Fibroblast of lung (primary cell): Measurements from ENCODE around the gene IFNL1.

Experiments
- EZH2 ChIP-seq: IDR thresholded peaks from 2 replicates; pipeline ENCODE4 v1.5.1; 2012; ENCODE audit warnings: low read length, control low read depth, mild to moderate bottlenecking; ENCODE audit errors: missing control alignments
- TF ChIP-seq, protein P1 (sequence below), 2 donors: IDR thresholded peaks in 1 of 2; conservative IDR thresholded peaks in 1 of 2; 1 replicate in 1 of 2; 2 replicates in 1 of 2; pipeline ENCODE4 v1.5.1; 2011 to 2012; ENCODE audit warnings: low read length in 2 of 2, control low read depth in 1 of 2, inconsistent platforms in 1 of 2, low read depth in 1 of 2, mild to moderate bottlenecking in 1 of 2

DNA sequence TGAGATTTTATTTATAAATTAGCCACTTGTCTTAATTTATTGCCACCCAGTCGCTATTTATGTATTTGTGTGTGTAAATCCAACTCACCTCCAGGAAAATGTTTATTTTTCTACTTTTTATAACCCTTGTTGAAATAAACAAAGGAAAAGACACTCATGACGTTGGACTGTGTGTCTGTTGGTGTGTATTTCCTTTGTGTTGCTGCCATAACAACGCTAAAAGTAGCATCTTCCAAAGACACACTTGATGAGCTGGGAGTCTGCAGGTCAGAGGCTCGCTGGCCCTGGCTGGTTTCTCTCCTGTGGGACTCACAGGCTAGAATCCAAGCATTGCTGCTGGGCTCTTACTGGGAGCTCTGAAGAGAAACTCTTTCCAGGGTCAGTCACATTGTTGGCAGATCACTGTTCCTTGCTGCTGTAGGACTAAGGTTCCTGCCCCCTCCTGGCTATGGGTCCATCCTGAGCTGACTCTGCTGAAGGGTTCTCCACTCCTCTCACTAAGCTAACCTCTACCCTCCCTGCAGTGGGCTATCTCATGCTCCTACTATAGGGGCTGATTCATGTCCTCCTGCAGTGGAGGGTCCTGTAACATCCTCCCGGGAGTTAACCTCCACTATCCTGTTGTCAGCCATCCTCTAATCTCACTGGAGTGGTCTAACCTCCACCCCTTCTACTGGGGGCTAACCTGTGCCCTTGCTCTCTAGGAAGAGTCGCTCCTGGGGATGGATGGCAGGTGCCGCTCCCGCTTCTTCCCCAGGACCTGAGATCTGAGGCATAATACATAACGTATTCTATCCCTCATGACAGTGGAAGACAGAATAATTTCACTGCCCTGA is 26.0 kb upstream of the IFNL1 start:
- TF ChIP-seq, protein P1, sequence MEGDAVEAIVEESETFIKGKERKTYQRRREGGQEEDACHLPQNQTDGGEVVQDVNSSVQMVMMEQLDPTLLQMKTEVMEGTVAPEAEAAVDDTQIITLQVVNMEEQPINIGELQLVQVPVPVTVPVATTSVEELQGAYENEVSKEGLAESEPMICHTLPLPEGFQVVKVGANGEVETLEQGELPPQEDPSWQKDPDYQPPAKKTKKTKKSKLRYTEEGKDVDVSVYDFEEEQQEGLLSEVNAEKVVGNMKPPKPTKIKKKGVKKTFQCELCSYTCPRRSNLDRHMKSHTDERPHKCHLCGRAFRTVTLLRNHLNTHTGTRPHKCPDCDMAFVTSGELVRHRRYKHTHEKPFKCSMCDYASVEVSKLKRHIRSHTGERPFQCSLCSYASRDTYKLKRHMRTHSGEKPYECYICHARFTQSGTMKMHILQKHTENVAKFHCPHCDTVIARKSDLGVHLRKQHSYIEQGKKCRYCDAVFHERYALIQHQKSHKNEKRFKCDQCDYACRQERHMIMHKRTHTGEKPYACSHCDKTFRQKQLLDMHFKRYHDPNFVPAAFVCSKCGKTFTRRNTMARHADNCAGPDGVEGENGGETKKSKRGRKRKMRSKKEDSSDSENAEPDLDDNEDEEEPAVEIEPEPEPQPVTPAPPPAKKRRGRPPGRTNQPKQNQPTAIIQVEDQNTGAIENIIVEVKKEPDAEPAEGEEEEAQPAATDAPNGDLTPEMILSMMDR (conservative IDR thresholded peaks at IDR 0.05 in 1 of 2, IDR thresholded peaks at IDR 0.05 in 1 of 2; ENCODE audit: low read depth in 1 of 2, low read length in 2 of 2), result no peak
- no peak for TF ChIP-seq EZH2
